HFFc6 (cell line): ENCODE measurements around the gene ZNF827. TPM values are rescaled to one million over a fixed set of nuclear protein-coding genes. Genes with fewer than 3 reads are reported as not detected.

Experiments used
- DNase-seq: peaks from one replicate; pipeline ENCODE4 v3.0.0-alpha.2; 2018
- H3K27ac Mint-ChIP-seq: 2 replicates; pipeline ENCODE4 v1.8.0; 2020; ENCODE audit warnings: mild to moderate bottlenecking, mixed read lengths
- H3K27me3 Mint-ChIP-seq: 2 replicates; pipeline ENCODE4 v1.8.0; 2021; ENCODE audit warnings: mild to moderate bottlenecking, moderate library complexity, mixed read lengths; ENCODE audit not compliant: insufficient read depth
- H3K36me3 Mint-ChIP-seq: 2 replicates; pipeline ENCODE4 v1.8.0; 2021; ENCODE audit warnings: low read depth, mixed read lengths
- H3K4me1 Mint-ChIP-seq: 2 replicates; pipeline ENCODE4 v1.8.0; 2020; ENCODE audit warnings: low read depth, mixed read lengths
- H3K4me3 Mint-ChIP-seq: 2 replicates; pipeline ENCODE4 v1.8.0; 2020; ENCODE audit warnings: mild to moderate bottlenecking, moderate library complexity, mixed read lengths
- H3K9me3 Mint-ChIP-seq: 2 replicates; pipeline ENCODE4 v1.8.0; 2020; ENCODE audit warnings: mild to moderate bottlenecking, mixed read lengths
- total RNA-seq, 6 experiments: library from RNA; stranded (reverse); fragmentation: NEBNext Ultra II Directional; extraction: Animal tissue kit (Norgen Biotek cat#: 25700); gene quantifications; 2 replicates in 1 of 6; 3 replicates in 5 of 6; pipeline ENCODE4 v1.2.3, GENCODE V29; 2021
- TF ChIP-seq, protein P1 (sequence below): fragments of 200-600 bp; sonication (generic); IDR thresholded peaks from 2 replicates; pipeline ENCODE4 v1.5.0; 2021; ENCODE audit warnings: antibody characterized with exemption, mild to moderate bottlenecking

The ZNF827 gene
- total RNA-seq, 6 experiments from 2014 or later: 15.8 to 22.4 (median 17.6) TPM

DNA sequence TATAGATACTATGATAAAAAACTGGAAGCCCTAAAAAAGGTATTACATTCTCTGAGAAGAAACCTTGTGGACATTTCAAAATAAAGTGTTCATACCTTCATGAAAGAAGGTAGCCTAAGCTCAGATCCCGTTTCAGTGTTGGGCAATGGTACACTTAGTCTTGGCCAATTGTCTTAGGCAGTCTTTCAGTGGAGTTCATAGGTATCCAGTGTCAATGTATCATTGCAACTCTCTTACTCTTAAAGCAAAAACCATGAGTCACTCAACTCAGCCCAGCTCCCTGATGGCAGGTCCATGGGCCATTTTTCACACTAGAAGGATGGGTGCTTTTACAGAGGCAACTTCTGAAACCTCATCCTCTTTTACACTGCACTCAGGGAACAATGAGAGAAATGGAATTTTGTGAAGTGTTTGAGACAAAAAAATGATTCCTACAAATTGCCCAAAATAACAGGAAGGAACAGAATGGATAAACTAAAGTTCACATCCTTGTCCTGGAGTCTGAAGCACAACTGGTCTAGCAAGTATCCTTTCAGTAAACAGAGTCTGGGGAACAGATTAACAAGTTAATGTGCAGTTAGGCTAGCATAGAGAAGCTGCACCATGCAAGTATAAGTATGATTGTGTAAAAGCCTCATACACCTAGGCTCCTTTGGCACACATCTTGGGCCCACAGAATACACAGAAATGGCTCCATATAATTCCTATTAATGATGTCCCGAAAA is 7.0 kb upstream of the ZNF827 start:
- 0 out of 2 replicates have a peak, but pooled peaks cover 6% of the 10 kb centered on the region for H3K4me1 Mint-ChIP-seq
- no peak overlapping the region for H3K27ac Mint-ChIP-seq
- DNase-seq: no peak
- H3K27me3 Mint-ChIP-seq: peaks cover 2% of the 10 kb centered on the region; the same call in 1 of the 2 replicates
- no peak overlapping the region for H3K4me3 Mint-ChIP-seq
- H3K36me3 Mint-ChIP-seq: no peaks in the 10 kb centered on the region
- no peaks in the 10 kb centered on the region for H3K9me3 Mint-ChIP-seq
- TF ChIP-seq, protein P1, sequence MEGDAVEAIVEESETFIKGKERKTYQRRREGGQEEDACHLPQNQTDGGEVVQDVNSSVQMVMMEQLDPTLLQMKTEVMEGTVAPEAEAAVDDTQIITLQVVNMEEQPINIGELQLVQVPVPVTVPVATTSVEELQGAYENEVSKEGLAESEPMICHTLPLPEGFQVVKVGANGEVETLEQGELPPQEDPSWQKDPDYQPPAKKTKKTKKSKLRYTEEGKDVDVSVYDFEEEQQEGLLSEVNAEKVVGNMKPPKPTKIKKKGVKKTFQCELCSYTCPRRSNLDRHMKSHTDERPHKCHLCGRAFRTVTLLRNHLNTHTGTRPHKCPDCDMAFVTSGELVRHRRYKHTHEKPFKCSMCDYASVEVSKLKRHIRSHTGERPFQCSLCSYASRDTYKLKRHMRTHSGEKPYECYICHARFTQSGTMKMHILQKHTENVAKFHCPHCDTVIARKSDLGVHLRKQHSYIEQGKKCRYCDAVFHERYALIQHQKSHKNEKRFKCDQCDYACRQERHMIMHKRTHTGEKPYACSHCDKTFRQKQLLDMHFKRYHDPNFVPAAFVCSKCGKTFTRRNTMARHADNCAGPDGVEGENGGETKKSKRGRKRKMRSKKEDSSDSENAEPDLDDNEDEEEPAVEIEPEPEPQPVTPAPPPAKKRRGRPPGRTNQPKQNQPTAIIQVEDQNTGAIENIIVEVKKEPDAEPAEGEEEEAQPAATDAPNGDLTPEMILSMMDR: no peak

DNA sequence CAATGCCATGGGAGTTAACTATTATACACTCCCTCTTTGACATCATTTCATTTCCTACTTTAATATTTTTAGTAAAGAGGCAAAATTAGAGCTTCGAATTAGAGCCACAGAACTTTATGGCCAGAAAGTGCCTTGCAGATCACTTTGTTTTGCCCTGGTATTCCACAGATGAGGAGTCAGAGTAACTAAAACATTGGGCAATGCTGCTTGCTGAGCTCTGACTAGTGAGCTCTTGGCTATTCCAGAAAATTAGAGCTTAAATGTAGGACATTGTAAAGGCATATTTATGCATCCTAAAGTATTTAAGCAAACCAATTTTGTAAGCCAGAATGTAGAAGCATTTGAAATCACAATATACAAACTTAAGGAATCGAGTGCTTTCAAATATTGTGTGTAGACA is 6.3 kb upstream of the ZNF827 start:
- DNase-seq: no peak
- no peak overlapping the region for H3K27ac Mint-ChIP-seq
- no peak overlapping the region for H3K4me3 Mint-ChIP-seq
- peaks cover 13% of the 10 kb centered on the region for H3K4me1 Mint-ChIP-seq
- H3K27me3 Mint-ChIP-seq: peaks cover 2% of the 10 kb centered on the region; the same call in 1 of the 2 replicates
- TF ChIP-seq, protein P1: no peak
- H3K36me3 Mint-ChIP-seq: no peaks in the 10 kb centered on the region
- no peaks in the 10 kb centered on the region for H3K9me3 Mint-ChIP-seq

DNA sequence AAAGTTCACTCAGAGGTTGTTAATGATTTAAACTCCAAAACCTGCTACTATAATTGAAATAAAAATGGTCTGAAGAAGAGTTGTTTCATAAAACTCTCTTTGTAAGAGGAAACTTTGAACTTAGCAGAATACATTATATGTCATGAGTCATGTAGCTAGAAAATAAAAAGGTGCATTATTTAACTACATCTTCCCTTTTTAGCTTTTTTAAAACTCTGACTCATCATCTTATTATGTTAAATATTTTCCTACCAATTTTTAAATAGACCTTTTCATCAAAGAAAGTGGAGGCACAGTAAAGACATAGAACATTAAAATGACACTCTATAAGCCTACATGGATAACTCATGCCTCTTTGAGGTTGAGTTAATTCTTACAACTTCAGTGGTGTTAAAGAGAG is 1.2 kb upstream of the ZNF827 start:
- H3K27ac Mint-ChIP-seq: peak overlapping the region; percentile 96
- H3K4me1 Mint-ChIP-seq: peaks cover 42% of the 10 kb centered on the region
- no peaks in the 10 kb centered on the region; the same call in 1 of the 2 replicates for H3K27me3 Mint-ChIP-seq
- peak; percentile 37 for DNase-seq
- no peaks in the 10 kb centered on the region for H3K36me3 Mint-ChIP-seq
- peak overlapping the region; percentile 88 for H3K4me3 Mint-ChIP-seq
- no peaks in the 10 kb centered on the region for H3K9me3 Mint-ChIP-seq
- TF ChIP-seq, protein P1: no peak

DNA sequence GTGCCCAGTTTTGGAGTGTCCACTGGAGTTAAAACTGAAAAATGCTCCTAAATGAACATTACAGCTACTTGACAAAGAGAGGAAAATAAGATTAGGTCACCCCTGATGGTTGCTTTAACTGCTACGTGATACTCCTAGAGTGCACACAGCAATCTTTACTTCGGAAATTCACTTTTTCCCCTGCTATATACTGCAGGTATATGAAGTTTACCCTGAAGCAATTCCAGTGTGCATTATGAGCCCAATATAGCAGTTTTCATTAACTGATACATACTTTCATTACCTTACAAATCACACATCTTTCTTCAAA is 773 bp upstream of the ZNF827 start:
- H3K27ac Mint-ChIP-seq: peak overlapping the region; percentile 96
- no peaks in the 10 kb centered on the region for H3K9me3 Mint-ChIP-seq
- no peaks in the 10 kb centered on the region for H3K36me3 Mint-ChIP-seq
- H3K27me3 Mint-ChIP-seq: no peaks in the 10 kb centered on the region; the same call in 1 of the 2 replicates
- peak overlapping the region; percentile 88 for H3K4me3 Mint-ChIP-seq
- DNase-seq: no peak
- TF ChIP-seq, protein P1: no peak
- H3K4me1 Mint-ChIP-seq: peaks cover 46% of the 10 kb centered on the region

DNA sequence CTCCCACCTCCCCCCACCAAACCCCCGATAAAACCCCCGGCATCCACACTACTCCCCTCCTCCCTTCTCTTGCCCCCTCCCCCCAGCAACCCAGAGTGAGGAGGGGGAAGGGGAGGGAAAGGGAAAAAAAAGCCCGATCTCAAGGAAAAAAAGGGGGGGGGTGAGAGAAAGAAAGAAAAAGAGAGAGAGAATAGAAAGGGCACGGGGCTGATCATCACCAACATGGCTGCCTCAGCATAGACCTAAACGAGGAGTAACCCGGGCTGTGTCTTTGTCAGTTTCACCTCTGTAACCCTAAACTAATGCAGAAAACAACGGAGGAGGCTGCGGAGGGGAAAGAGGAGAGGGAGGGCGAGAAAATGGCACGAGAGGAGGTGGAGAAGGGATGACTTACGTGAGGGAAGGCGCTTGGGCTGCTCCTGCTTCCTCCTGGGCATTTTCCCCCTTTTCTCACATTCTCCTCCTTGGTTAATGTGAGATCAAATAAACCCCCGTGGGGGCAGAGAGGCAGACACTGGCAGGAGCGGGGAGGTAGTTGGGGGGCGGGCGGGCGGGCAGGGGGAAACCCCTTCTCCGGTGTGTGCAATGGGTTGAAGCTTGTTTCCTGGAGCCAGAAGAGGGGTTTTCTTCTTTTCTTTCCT is 532 bp downstream of the ZNF827 start:
- Mint-ChIP-seq H3K27ac (peak overlapping the region; percentile 96), H3K27me3 (no peaks in the 10 kb centered on the region; the same call in 1 of the 2 replicates), H3K4me1 (peaks cover 59% of the 10 kb centered on the region)

More for the DNA sequence above, 532 bp downstream of the ZNF827 start:
- no peaks in the 10 kb centered on the region for H3K36me3 Mint-ChIP-seq
- DNase-seq: no peak
- peak overlapping the region; percentile 88 for H3K4me3 Mint-ChIP-seq
- TF ChIP-seq, protein P1: no peak
- no peaks in the 10 kb centered on the region for H3K9me3 Mint-ChIP-seq
